GM08714 (cell line): ENCODE data around the gene DACH1.

Experiments used
- H3K4me3 ChIP-seq: fragments of 200-500 bp; sonication (Bioruptor generic); 2 replicates; pipeline ENCODE4 v1.5.1; 2014; ENCODE audit warnings: mild to moderate bottlenecking, low read length, inconsistent platforms
- ZNF274 ChIP-seq: IDR thresholded peaks from 2 replicates; pipeline ENCODE4 v1.6.1; 2012; ENCODE audit warnings: mild to moderate bottlenecking, low read depth, low read length

Gene DACH1

GRCh38 chr13:71546881-71547280, 320.1 kb downstream of the DACH1 start:
- no peak overlapping the region for H3K4me3 ChIP-seq
- no peak for TF ChIP-seq ZNF274

- TF ChIP-seq ZNF274 = no peak
- H3K4me3 ChIP-seq = no peak overlapping the region
Measured at GRCh38 chr13:71540098-71540497, 326.9 kb downstream of the DACH1 start.

- H3K4me3 ChIP-seq = no peak overlapping the region
- TF ChIP-seq ZNF274 = no peak
Measured at GRCh38 chr13:71536201-71536600, 330.8 kb downstream of the DACH1 start.

- H3K4me3 ChIP-seq = no peak overlapping the region
- TF ChIP-seq ZNF274 = no peak
Measured at GRCh38 chr13:71524613-71525304, 342.2 kb downstream of the DACH1 start.

GRCh38 chr13:71524245-71524612, 342.8 kb downstream of the DACH1 start:
- no peak overlapping the region for H3K4me3 ChIP-seq
- no peak for TF ChIP-seq ZNF274

GRCh38 chr13:71522941-71523526, 344.0 kb downstream of the DACH1 start:
- H3K4me3 ChIP-seq = no peak overlapping the region
- no peak for TF ChIP-seq ZNF274

- H3K4me3 ChIP-seq = no peak overlapping the region
- no peak for TF ChIP-seq ZNF274
Measured at GRCh38 chr13:71517004-71517403, 350.0 kb downstream of the DACH1 start.

- no peak for TF ChIP-seq ZNF274
- H3K4me3 ChIP-seq = no peak overlapping the region
Measured at GRCh38 chr13:71516521-71516920, 350.5 kb downstream of the DACH1 start.

- no peak overlapping the region for H3K4me3 ChIP-seq
- TF ChIP-seq ZNF274 = no peak
Measured at GRCh38 chr13:71515744-71516038, 351.3 kb downstream of the DACH1 start.

- TF ChIP-seq ZNF274 = no peak
- no peak overlapping the region for H3K4me3 ChIP-seq
Measured at GRCh38 chr13:71514900-71515743, 351.9 kb downstream of the DACH1 start.

- no peak overlapping the region for H3K4me3 ChIP-seq
- TF ChIP-seq ZNF274 = no peak
Measured at GRCh38 chr13:71513411-71514033, 353.5 kb downstream of the DACH1 start.

- no peak overlapping the region for H3K4me3 ChIP-seq
- no peak for TF ChIP-seq ZNF274
Measured at GRCh38 chr13:71503781-71504180, 363.2 kb downstream of the DACH1 start.

- no peak overlapping the region for H3K4me3 ChIP-seq
- TF ChIP-seq ZNF274 = no peak
Measured at GRCh38 chr13:71499944-71500514, 367.0 kb downstream of the DACH1 start.

- H3K4me3 ChIP-seq = no peak overlapping the region
- TF ChIP-seq ZNF274 = no peak
Measured at GRCh38 chr13:71499235-71499634, 367.8 kb downstream of the DACH1 start.

- H3K4me3 ChIP-seq = no peak overlapping the region
- no peak for TF ChIP-seq ZNF274
Measured at GRCh38 chr13:71493189-71493588, 373.8 kb downstream of the DACH1 start.
